CD14-positive monocyte (primary cell): ENCODE data around the gene ARHGEF10L. TPM values are rescaled to one million over a fixed set of nuclear protein-coding genes. Genes with fewer than 3 reads are reported as not detected.
A peak's percentile ranks its signal among the peaks of the same experiment; 100 is the strongest.

Experiments used
- DNase-seq, 3 donors: peaks; one replicate each; pipeline ENCODE4 v3.0.0-alpha.2; 2011 to 2022
- H2AFZ ChIP-seq: 2 replicates; pipeline ENCODE4 v1.6.0; 2012; ENCODE audit warnings: mild to moderate bottlenecking, low read depth, low read length, inconsistent platforms; ENCODE audit not compliant: insufficient read depth, poor library complexity, severe bottlenecking
- H3K27ac ChIP-seq, 2 donors: 1 replicate in 1 of 2; 2 replicates in 1 of 2; pipeline ENCODE4 v1.5.1; 2012 to 2013; ENCODE audit warnings: low read length in 2 of 2, control low read depth in 1 of 2, inconsistent platforms in 1 of 2, low read depth in 1 of 2, mild to moderate bottlenecking in 1 of 2
- H3K27me3 ChIP-seq, 2 donors: one replicate each; pipeline versions ENCODE4 v1.6.0 to v1.6.1; 2011 to 2013; ENCODE audit warnings: low read length in 2 of 2; ENCODE audit not compliant: control insufficient read depth in 2 of 2, insufficient read depth in 2 of 2
- H3K36me3 ChIP-seq, 2 donors: replicated peaks in 1 of 2; 1 replicate in 1 of 2; 2 replicates in 1 of 2; pipeline versions ENCODE4 v1.5.1 to v1.6.1; 2012 to 2013; ENCODE audit warnings: low read length in 2 of 2, control low read depth in 1 of 2, inconsistent platforms in 1 of 2, mild to moderate bottlenecking in 1 of 2; ENCODE audit not compliant: insufficient read depth in 2 of 2, control insufficient read depth in 1 of 2
- H3K4me1 ChIP-seq, 2 donors: 1 replicate in 1 of 2; 2 replicates in 1 of 2; pipeline versions ENCODE4 v1.5.1 to v1.6.1; 2012 to 2013; ENCODE audit warnings: low read length in 2 of 2, control low read depth in 1 of 2, inconsistent platforms in 1 of 2, mild to moderate bottlenecking in 1 of 2, moderate library complexity in 1 of 2; ENCODE audit not compliant: insufficient read depth in 2 of 2, control insufficient read depth in 1 of 2
- H3K4me2 ChIP-seq: replicated peaks from 2 replicates; pipeline ENCODE3; 2012; ENCODE audit warnings: low read length, moderate library complexity, mild to moderate bottlenecking; ENCODE audit not compliant: poor library complexity, severe bottlenecking; ENCODE audit errors: extremely low read depth
- H3K4me3 ChIP-seq, 3 experiments: fragments of 200-600 bp in 1 of 3; sonication (generic) in 1 of 3; replicated peaks in 1 of 3; 1 replicate in 2 of 3; 2 replicates in 1 of 3; pipeline ENCODE4 v1.5.1; 2011 to 2013; ENCODE audit warnings: low read length in 3 of 3, mild to moderate bottlenecking in 3 of 3, control low read depth in 2 of 3, low read depth in 2 of 3, inconsistent platforms in 1 of 3, moderate library complexity in 1 of 3
- H3K79me2 ChIP-seq: 2 replicates; pipeline ENCODE4 v1.6.0; 2012; ENCODE audit warnings: mild to moderate bottlenecking, control low read depth, inconsistent platforms, low read length, moderate library complexity; ENCODE audit not compliant: insufficient read depth
- H3K9ac ChIP-seq: 2 replicates; pipeline ENCODE4 v1.6.0; 2017; ENCODE audit warnings: low read length, mild to moderate bottlenecking; ENCODE audit not compliant: insufficient read depth, poor library complexity, severe bottlenecking
- H3K9me3 ChIP-seq, 2 donors: replicated peaks in 1 of 2; 1 replicate in 1 of 2; 2 replicates in 1 of 2; pipeline versions ENCODE4 v1.5.1 to v1.6.1; 2012 to 2013; ENCODE audit warnings: low read length in 2 of 2, control low read depth in 1 of 2; ENCODE audit not compliant: control insufficient read depth in 1 of 2, insufficient read depth in 1 of 2
- H4K20me1 ChIP-seq: 2 replicates; pipeline ENCODE4 v1.6.0; 2012; ENCODE audit warnings: mild to moderate bottlenecking, low read length, control low read depth, moderate library complexity; ENCODE audit not compliant: insufficient read depth
- H3K27ac Mint-ChIP-seq, 7 donors: one replicate each; pipeline ENCODE4 v1.8.0; 2020; ENCODE audit warnings: mild to moderate bottlenecking in 7 of 7, mixed read lengths in 7 of 7, moderate library complexity in 6 of 7, inconsistent platforms in 2 of 7
- H3K27me3 Mint-ChIP-seq, 3 donors: one replicate each; pipeline ENCODE4 v1.8.0; 2021 to 2022; ENCODE audit warnings: low read depth in 3 of 3, mild to moderate bottlenecking in 3 of 3, mixed read lengths in 3 of 3, moderate library complexity in 3 of 3, inconsistent platforms in 1 of 3
- H3K36me3 Mint-ChIP-seq, 2 donors: one replicate each; pipeline ENCODE4 v1.8.0; 2020; ENCODE audit warnings: mixed read lengths in 2 of 2, inconsistent platforms in 1 of 2, mild to moderate bottlenecking in 1 of 2
- H3K4me1 Mint-ChIP-seq: one replicate; pipeline ENCODE4 v1.8.0; 2020; ENCODE audit warnings: mild to moderate bottlenecking, mixed read lengths
- H3K4me3 Mint-ChIP-seq, 2 donors: one replicate each; pipeline ENCODE4 v1.8.0; 2020; ENCODE audit warnings: mild to moderate bottlenecking in 2 of 2, mixed read lengths in 2 of 2, moderate library complexity in 1 of 2
- H3K9me3 Mint-ChIP-seq, 7 donors: one replicate each; pipeline ENCODE4 v1.8.0; 2020 to 2022; ENCODE audit warnings: mixed read lengths in 7 of 7, mild to moderate bottlenecking in 6 of 7, moderate library complexity in 6 of 7, inconsistent platforms in 2 of 7
- WGBS: methylation state at CpG from one replicate; pipeline ENCODE4 v1.1.5; 2013; ENCODE audit warnings: missing lambda C conversion rate; ENCODE audit not compliant: insufficient coverage; 5-methylcytosine and 5-hydroxymethylcytosine counted together
- intact Hi-C, 2 donors: fragments of 100-400 bp; cut with micrococcal nuclease; formaldehyde crosslinking; loops; one replicate each; pipeline versions ENCODE4 v1.15.0 to v1.15.1; 2023
- polyA plus RNA-seq, 3 donors: library from polyadenylated mRNA; depleted of rRNA in 1 of 3; unstranded in 2 of 3; stranded (reverse) in 1 of 3; fragments of 300-500 nt in 2 of 3; fragments of >200 nt in 1 of 3; fragmentation: Illumina TruSeq in 2 of 3; gene quantifications; 1 replicate in 2 of 3; 2 replicates in 1 of 3; pipeline ENCODE4 v1.2.3, GENCODE V29; 2012 to 2021
- TF ChIP-seq, protein P1 (sequence below): fragments of 200-600 bp; IDR thresholded peaks from one replicate; pipeline ENCODE4 v1.8.0; 2022; ENCODE audit warnings: antibody characterized with exemption, mild to moderate bottlenecking

The ARHGEF10L gene
- polyA plus RNA-seq, 3 donors = 20.7 to 95.7 (median 23.7) TPM

DNA sequence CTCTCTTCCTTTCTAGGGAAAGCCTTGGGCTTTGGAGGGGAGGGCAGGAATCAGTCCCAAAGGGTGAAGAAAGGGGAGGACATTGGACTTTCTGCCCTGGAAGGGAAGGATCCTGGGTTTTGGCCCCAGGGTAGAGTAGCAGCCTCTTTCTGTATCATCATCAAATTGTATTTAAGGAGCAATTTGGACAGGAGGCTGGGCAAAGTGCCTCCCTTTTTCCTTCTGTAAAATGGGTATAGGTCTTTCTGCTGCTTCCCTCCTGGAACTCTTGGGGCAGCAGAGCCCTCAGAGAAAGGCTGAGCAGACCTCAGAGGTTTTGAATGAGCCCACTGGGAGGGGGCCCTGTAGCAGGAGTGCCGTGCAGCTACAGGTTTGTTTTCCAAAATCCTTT, 38.4 kb downstream of the ARHGEF10L start:
- Histone ChIP-seq H3K4me2 (no peak overlapping the region), H3K27me3 (no peaks in the 10 kb centered on the region), H3K36me3 (no peaks in the 10 kb centered on the region), H3K4me3 (no peak overlapping the region), H3K27ac (no peak overlapping the region), H3K79me2 (no peaks in the 10 kb centered on the region), H3K4me1 (peaks cover 18 to 22% of the 10 kb centered on the region in 2 donors), H3K9ac (no peak overlapping the region), H3K9me3 (no peaks in the 10 kb centered on the region), H2AFZ (no peak overlapping the region), H4K20me1 (no peaks in the 10 kb centered on the region)
- H3K36me3 Mint-ChIP-seq = peaks cover 0 to 2% of the 10 kb centered on the region in 2 donors
- no peak for DNase-seq
- no peak overlapping the region for H3K4me3 Mint-ChIP-seq
- TF ChIP-seq, protein P1, sequence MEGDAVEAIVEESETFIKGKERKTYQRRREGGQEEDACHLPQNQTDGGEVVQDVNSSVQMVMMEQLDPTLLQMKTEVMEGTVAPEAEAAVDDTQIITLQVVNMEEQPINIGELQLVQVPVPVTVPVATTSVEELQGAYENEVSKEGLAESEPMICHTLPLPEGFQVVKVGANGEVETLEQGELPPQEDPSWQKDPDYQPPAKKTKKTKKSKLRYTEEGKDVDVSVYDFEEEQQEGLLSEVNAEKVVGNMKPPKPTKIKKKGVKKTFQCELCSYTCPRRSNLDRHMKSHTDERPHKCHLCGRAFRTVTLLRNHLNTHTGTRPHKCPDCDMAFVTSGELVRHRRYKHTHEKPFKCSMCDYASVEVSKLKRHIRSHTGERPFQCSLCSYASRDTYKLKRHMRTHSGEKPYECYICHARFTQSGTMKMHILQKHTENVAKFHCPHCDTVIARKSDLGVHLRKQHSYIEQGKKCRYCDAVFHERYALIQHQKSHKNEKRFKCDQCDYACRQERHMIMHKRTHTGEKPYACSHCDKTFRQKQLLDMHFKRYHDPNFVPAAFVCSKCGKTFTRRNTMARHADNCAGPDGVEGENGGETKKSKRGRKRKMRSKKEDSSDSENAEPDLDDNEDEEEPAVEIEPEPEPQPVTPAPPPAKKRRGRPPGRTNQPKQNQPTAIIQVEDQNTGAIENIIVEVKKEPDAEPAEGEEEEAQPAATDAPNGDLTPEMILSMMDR = no peak
- peaks cover 30% of the 10 kb centered on the region for H3K4me1 Mint-ChIP-seq
- H3K27me3 Mint-ChIP-seq = peaks cover 3 to 6% (median 6%) of the 10 kb centered on the region in 3 donors
- H3K27ac Mint-ChIP-seq = no peak overlapping the region
- no peaks in the 10 kb centered on the region for H3K9me3 Mint-ChIP-seq
- WGBS = 90% methylated on average over 1 of the region's 1 CpG
- intact Hi-C loops = no loop called here

DNA sequence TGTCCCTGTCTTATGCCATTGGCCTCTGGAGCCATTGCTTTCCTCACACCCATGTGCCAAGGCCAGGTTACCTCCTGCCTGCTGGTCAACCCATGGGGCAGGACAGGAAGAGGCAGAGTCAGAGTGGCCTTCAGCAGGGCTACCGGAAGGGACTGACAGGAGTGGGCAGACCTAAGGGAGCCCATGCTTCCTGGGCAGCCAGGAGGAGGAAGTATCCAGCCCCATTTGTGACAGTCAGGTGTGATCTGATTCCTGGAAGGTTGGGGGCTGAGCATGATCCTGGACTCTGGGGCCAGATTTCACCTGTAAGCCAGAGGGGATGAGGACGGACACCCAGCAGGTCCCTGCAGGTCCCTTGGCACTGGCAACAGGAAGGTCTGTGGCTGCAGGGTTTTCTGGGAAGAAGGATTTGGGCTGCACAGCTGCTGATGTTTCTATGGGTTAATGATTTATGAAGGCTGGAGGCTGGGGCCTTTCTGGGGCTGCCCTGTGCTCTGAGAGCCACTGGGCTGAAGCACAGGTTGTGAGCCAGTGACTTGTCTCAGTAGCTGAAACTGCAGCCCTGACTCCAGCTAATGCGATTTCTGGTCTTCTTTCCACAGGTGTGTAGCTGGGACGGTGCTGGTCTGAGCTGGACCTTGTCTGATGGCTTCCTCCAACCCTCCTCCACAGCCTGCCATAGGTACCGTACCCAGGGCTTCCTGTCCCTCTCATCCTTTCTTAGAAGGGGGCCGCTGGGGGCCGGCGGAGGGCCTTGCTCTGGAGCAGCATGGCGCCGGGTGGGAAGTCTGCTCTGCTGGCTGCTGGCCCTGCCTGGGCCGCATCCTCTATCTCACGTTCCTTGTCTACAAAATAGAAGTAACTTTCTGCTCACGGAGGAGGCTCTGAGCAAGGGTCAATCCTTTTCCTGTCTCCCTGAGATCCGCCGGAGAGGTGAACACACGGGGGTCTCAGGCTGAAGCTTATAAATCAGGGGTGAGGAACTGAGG, 40.7 kb downstream of the ARHGEF10L start:
- peaks cover 19 to 25% of the 10 kb centered on the region in 2 donors for H3K4me1 ChIP-seq
- H3K4me2 ChIP-seq = no peak overlapping the region
- H3K9ac ChIP-seq = no peak overlapping the region

More for the DNA sequence above, 40.7 kb downstream of the ARHGEF10L start:
- Histone ChIP-seq H3K79me2 (no peaks in the 10 kb centered on the region), H4K20me1 (no peaks in the 10 kb centered on the region), H2AFZ (peak overlapping the region; percentile 22), H3K9me3 (no peaks in the 10 kb centered on the region), H3K27ac (no peak overlapping the region), H3K4me3 (no peak overlapping the region), H3K36me3 (no peaks in the 10 kb centered on the region), H3K27me3 (no peaks in the 10 kb centered on the region)
- Mint-ChIP-seq H3K9me3 (no peaks in the 10 kb centered on the region), H3K27me3 (peaks cover 0 to 7% (median 4%) of the 10 kb centered on the region in 3 donors), H3K36me3 (peaks cover 2 to 3% of the 10 kb centered on the region in 2 donors), H3K27ac (peak overlapping the region in 4 of 7 donors; percentile 19 to 73 (median 49)), H3K4me1 (peaks cover 32% of the 10 kb centered on the region), H3K4me3 (peak overlapping the region; percentile 9 to 69)
- TF ChIP-seq, protein P1 = no peak
- intact Hi-C loops = no loop called here
- 41% methylated on average over 14 of the region's 16 CpGs for WGBS
- no peak for DNase-seq
